ENCODE results near the gene SRA1. TPM values are rescaled to one million over a fixed set of nuclear protein-coding genes. Genes with fewer than 3 reads are reported as not detected.

Gene SRA1
- total and polyA plus RNA-seq, 2 of the 13 experiments (the other 11 are each of a cell fraction or from before 2014, with no cell fraction given) = 14.2 to 32.8 TPM

GRCh38 chr5:140546851-140547507 is 10.3 kb downstream of the SRA1 start:
- no peaks in the 10 kb centered on the region; the same call in 1 of the 2 replicates for H4K20me1 ChIP-seq (ENCODE audit: insufficient read depth, low read length)
- no peaks in the 10 kb centered on the region for H3K79me2 ChIP-seq (ENCODE audit: insufficient read depth, low read length)
- no TSS peak for BruUV-seq (replicated peaks)
- H3K27me3 ChIP-seq (ENCODE audit: control insufficient read depth in 1 of 2, insufficient read depth in 2 of 2, low read length in 2 of 2) = no peaks in the 10 kb centered on the region
- H3K4me1 ChIP-seq (ENCODE audit: insufficient read depth, low read length) = peaks cover 27% of the 10 kb centered on the region
- peak overlapping the region; percentile 21 to 69 (median 48); a peak in 5 of 6 replicates for H3K4me3 ChIP-seq (replicated peaks in 1 of 3; ENCODE audit: insufficient read depth in 1 of 3, low read depth in 2 of 3, low read length in 3 of 3)
- peaks cover 14 to 48% of the 10 kb centered on the region in 2 experiments for H3K36me3 ChIP-seq (replicated peaks in 1 of 2; ENCODE audit: control insufficient read depth in 1 of 2, insufficient read depth in 2 of 2, low read length in 2 of 2)
- ATAC-seq (peak; percentile 73), FAIRE-seq (peak; percentile 63), DNase-seq (ENCODE audit: low spot score) (peak; percentile 66)
- ChIA-PET POLR2A (interaction anchor here (0.8 to 4.5 kb wide), 18 partner anchors 9 to 184 kb away, joined by 3 to 70 read pairs (median 6); partner anchors contain the start of genes ANKHD1, HARS1, HARS2 and IK), CTCF (ENCODE audit: low intra/inter-chr PET ratio, low total read pairs) (no interaction called here)
- H3K27ac ChIP-seq (ENCODE audit: extremely low read length, insufficient read depth, low read length) = peak overlapping the region; percentile 86
- peak overlapping the region; percentile 69 for H3K9ac ChIP-seq (ENCODE audit: insufficient read depth, low read depth, low read length)
- 0% methylated on average over 10 of the region's 13 CpGs for WGBS (ENCODE audit: low lambda C conversion rate)
- in situ Hi-C loops (cut with HindIII; ENCODE audit: extremely low pct_ligation_motif_present, low pct_unique_long_range_greater_than_20kb) (no loop called here), intact Hi-C loops (cut with micrococcal nuclease; ENCODE audit: unreplicated experiment) (loop anchor here (1.0 to 5.0 kb wide), 4 partner anchors 9 to 180 kb away; partner anchors contain the start of genes HARS1, HARS2 and TMCO6)
- H2AFZ ChIP-seq (ENCODE audit: low read length) = no peak overlapping the region
- H3K4me2 ChIP-seq (ENCODE audit: low read depth, low read length) = peak overlapping the region; percentile 81
- H3K9me3 ChIP-seq (ENCODE audit: low read length) = no peaks in the 10 kb centered on the region
- TF ChIP-seq SRSF1 (optimal IDR thresholded peaks at IDR 0.05; ENCODE audit: low read depth, low read length) (no peak), ATF4 (CRISPR knock-in tag; IDR thresholded peaks at IDR 0.05) (0 out of 4 replicates have a peak, but pooled peaks of 1 of the 2 experiments have one; percentile 22), ZNF414 (CRISPR knock-in tag; IDR thresholded peaks at IDR 0.05) (no peak), ZNF546 (CRISPR knock-in tag; conservative IDR thresholded peaks at IDR 0.05) (no peak), ZFY (CRISPR knock-in tag; IDR thresholded peaks at IDR 0.05) (peak; percentile 63; the same call in 1 of the 2 replicates), ZNF781 (CRISPR knock-in tag; IDR thresholded peaks at IDR 0.05; ENCODE audit: borderline replicate concordance, not compliant biosample characterization) (no peak), MXI1 (IDR thresholded peaks at IDR 0.05; ENCODE audit: borderline replicate concordance, low read depth, low read length) (peak; percentile 50; the same call in 1 of the 3 replicates), FUBP1 (CRISPR knock-in tag; IDR thresholded peaks at IDR 0.05; ENCODE audit: borderline replicate concordance) (peak; percentile 70; the same call in 1 of the 2 replicates), ELF3 (CRISPR knock-in tag; IDR thresholded peaks at IDR 0.05) (no peak; the same call in 1 of the 2 replicates), ZNF350 (CRISPR knock-in tag; IDR thresholded peaks at IDR 0.05; ENCODE audit: borderline replicate concordance, low read depth) (0 out of 2 replicates have a peak, but pooled peaks have one; percentile 87), TRAFD1 (CRISPR knock-in tag; IDR thresholded peaks at IDR 0.05; ENCODE audit: borderline replicate concordance) (no peak), ZNF746 (CRISPR knock-in tag; IDR thresholded peaks at IDR 0.05) (no peak), SNAPC2 (CRISPR knock-in tag; IDR thresholded peaks at IDR 0.05) (peak; percentile 74), KLF9 (CRISPR knock-in tag; IDR thresholded peaks at IDR 0.05; ENCODE audit: low read depth) (no peak), SMAD9 (CRISPR knock-in tag; IDR thresholded peaks at IDR 0.05) (no peak), ZNF775 (CRISPR knock-in tag; IDR thresholded peaks at IDR 0.05; ENCODE audit: borderline replicate concordance) (no peak), PITX1 (CRISPR knock-in tag; IDR thresholded peaks at IDR 0.05) (no peak), JARID2 (CRISPR knock-in tag; IDR thresholded peaks at IDR 0.05; ENCODE audit: insufficient replicate concordance) (no peak)

Measured in HepG2 (cell line).